Calu3 (cell line): ENCODE measurements around the gene BUB1B. TPM values are rescaled to one million over a fixed set of nuclear protein-coding genes. Genes with fewer than 3 reads are reported as not detected.
"Not testable (repeated sequence)": the region's sequence is repeated elsewhere in the genome, so short reads cannot be mapped to it uniquely, and the experiment has no call there.

Experiments used
- BruUV-seq: library from RNA; stranded (reverse); fragments of 400-500 nt; replicated peaks from 2 replicates; lab custom pipeline; 2021; lab: Mats Ljungman, UMichigan
- CTCF ChIA-PET: fragments of 300-600 bp; sonication (Branson Sonifier 250); formaldehyde crosslinking; loops from one replicate; lab custom pipeline; 2022; ENCODE audit warnings: antibody characterized with exemption; lab: Charles Lee
- DNase-seq: peaks from one replicate; pipeline ENCODE4 v3.0.0; 2022
- H3K27ac Mint-ChIP-seq: one replicate; pipeline ENCODE4 v1.8.0; 2022; ENCODE audit warnings: mixed read lengths; ENCODE audit not compliant: unreplicated experiment
- H3K27me3 Mint-ChIP-seq: one replicate; pipeline ENCODE4 v1.8.0; 2022; ENCODE audit warnings: mixed read lengths; ENCODE audit not compliant: unreplicated experiment
- H3K36me3 Mint-ChIP-seq: one replicate; pipeline ENCODE4 v1.8.0; 2022; ENCODE audit warnings: mild to moderate bottlenecking, moderate library complexity, mixed read lengths; ENCODE audit not compliant: insufficient read depth, unreplicated experiment
- H3K4me1 Mint-ChIP-seq: one replicate; pipeline ENCODE4 v1.8.0; 2022; ENCODE audit warnings: mild to moderate bottlenecking, low read depth, mixed read lengths; ENCODE audit not compliant: unreplicated experiment
- H3K4me3 Mint-ChIP-seq: one replicate; pipeline ENCODE4 v1.8.0; 2022; ENCODE audit warnings: mild to moderate bottlenecking, low read depth, moderate library complexity, mixed read lengths; ENCODE audit not compliant: unreplicated experiment
- H3K9me3 Mint-ChIP-seq: one replicate; pipeline ENCODE4 v1.8.0; 2022; ENCODE audit warnings: low read depth, mixed read lengths; ENCODE audit not compliant: unreplicated experiment
- intact Hi-C: fragments of 100-400 bp; cut with micrococcal nuclease; formaldehyde crosslinking; loops from one replicate; pipeline ENCODE4 v1.10.0; 2022; ENCODE audit not compliant: unreplicated experiment
- total RNA-seq: library from RNA; stranded (reverse); gene quantifications from 2 replicates; pipeline ENCODE4 v1.2.3, GENCODE V29; 2022
- TF ChIP-seq, protein P1 (sequence below): fragments of 200-600 bp; IDR thresholded peaks from one replicate; pipeline ENCODE4 v1.8.0; 2022; ENCODE audit warnings: antibody characterized with exemption; ENCODE audit not compliant: unreplicated experiment

BUB1B gene
- total RNA-seq, 1 experiment from 2014 or later, result 41.8 TPM

DNA sequence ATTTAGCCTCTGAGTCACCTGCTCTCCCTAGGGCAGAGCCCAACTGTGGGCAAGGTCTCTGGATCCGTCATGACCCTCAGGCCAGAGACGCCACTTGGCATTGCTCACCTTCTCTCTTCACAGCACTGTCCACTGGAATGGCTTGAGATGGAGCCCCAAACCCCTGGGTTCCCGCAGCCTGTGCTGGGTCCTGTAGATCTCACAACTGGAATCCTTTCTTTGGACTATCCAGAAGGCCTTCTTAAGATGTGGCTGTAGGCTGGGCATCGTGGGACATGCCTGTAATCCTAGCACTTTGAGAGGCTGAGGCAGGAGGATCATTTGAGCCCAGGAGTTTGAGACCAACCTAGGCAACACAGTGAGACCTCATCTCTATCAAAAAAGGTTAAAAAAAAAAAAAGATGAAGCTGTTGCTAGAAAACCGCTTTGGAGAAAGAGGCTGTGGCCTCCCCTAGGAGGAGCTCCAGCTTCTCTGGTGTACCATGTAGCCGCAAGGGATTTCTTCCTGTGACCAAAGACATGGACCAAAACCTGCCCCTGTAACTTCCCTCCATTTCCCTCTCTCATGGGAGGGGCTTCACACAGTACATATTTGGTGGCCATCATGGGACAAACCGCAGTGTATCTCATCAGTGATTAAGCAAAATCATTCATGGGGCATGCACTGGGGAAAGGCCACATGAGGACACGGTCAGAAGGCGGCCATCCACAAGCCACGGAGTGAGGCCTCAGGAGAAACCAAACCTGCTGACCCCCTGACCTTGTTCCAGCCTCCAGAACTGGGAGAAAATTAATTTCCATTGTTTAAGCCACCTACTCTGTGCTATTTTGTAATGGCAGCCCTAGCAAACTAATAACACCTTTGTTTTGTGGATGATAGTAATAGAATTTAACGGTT is 23.3 kb upstream of the BUB1B start:
- intact Hi-C loops, result no loop called here
- no peak for DNase-seq
- no peak overlapping the region for H3K4me3 Mint-ChIP-seq
- H3K9me3 Mint-ChIP-seq, result no peaks in the 10 kb centered on the region
- no peaks in the 10 kb centered on the region for H3K27me3 Mint-ChIP-seq
- CTCF ChIA-PET, result interaction anchor here (0.6 kb wide), 1 partner anchor 29 kb away, joined by 3 read pairs; no protein-coding TSS in a partner anchor
- no peaks in the 10 kb centered on the region for H3K4me1 Mint-ChIP-seq
- H3K27ac Mint-ChIP-seq, result no peak overlapping the region
- BruUV-seq, result no TSS peak
- TF ChIP-seq, protein P1, sequence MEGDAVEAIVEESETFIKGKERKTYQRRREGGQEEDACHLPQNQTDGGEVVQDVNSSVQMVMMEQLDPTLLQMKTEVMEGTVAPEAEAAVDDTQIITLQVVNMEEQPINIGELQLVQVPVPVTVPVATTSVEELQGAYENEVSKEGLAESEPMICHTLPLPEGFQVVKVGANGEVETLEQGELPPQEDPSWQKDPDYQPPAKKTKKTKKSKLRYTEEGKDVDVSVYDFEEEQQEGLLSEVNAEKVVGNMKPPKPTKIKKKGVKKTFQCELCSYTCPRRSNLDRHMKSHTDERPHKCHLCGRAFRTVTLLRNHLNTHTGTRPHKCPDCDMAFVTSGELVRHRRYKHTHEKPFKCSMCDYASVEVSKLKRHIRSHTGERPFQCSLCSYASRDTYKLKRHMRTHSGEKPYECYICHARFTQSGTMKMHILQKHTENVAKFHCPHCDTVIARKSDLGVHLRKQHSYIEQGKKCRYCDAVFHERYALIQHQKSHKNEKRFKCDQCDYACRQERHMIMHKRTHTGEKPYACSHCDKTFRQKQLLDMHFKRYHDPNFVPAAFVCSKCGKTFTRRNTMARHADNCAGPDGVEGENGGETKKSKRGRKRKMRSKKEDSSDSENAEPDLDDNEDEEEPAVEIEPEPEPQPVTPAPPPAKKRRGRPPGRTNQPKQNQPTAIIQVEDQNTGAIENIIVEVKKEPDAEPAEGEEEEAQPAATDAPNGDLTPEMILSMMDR, result no peak
- no peaks in the 10 kb centered on the region for H3K36me3 Mint-ChIP-seq

DNA sequence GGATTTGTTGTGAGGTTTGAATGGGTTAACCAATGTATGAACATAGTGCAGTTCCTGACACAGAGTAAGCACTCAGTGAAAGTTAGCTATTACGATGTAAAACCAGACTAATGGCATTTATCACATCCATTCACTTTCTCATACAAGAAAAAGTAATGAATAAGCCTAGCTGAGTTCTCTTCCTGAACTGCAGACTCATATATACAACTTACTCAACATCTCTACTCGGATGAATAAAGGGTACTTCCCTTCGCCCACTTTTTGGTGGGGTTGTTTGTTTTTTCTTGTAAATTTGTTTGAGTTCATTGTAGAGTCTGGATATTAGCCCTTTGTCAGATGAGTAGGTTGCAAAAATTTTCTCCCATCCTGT is 22.7 kb upstream of the BUB1B start:
- DNase-seq, H3K36me3 Mint-ChIP-seq: not testable (repeated sequence)

DNA sequence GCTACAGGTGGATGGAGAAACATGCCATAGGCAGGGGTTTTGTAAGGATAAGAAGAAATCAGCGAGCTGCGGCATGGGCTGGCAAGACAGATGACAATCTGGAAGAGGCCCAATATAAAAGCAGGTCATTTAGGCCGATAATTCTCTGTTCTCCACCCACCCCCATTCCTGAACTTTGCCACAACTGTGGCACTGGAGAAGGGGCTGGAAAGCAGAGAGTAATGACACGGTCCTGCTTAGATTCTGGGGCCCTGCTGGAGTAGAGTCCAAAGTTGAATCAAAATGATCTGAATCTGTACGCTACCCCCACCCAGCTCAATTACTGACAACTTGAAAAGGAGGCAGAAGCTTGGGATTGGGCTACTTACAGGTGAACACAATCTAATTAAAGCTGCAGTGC is 18.4 kb upstream of the BUB1B start:
- Mint-ChIP-seq H3K27me3 (no peaks in the 10 kb centered on the region), H3K4me3 (no peak overlapping the region), H3K27ac (no peak overlapping the region), H3K4me1 (peaks cover 16% of the 10 kb centered on the region), H3K36me3 (no peaks in the 10 kb centered on the region), H3K9me3 (no peaks in the 10 kb centered on the region)
- CTCF ChIA-PET, result no interaction called here
- no TSS peak for BruUV-seq
- intact Hi-C loops, result no loop called here
- TF ChIP-seq, protein P1, result no peak
- no peak for DNase-seq

More for the DNA sequence above, 22.7 kb upstream of the BUB1B start:
- H3K4me1 Mint-ChIP-seq, intact Hi-C loops, H3K27ac Mint-ChIP-seq, H3K4me3 Mint-ChIP-seq, H3K27me3 Mint-ChIP-seq, H3K9me3 Mint-ChIP-seq, BruUV-seq: not testable (repeated sequence)
- CTCF ChIA-PET, result interaction anchor here (0.6 kb wide), 1 partner anchor 29 kb away, joined by 3 read pairs; no protein-coding TSS in a partner anchor

DNA sequence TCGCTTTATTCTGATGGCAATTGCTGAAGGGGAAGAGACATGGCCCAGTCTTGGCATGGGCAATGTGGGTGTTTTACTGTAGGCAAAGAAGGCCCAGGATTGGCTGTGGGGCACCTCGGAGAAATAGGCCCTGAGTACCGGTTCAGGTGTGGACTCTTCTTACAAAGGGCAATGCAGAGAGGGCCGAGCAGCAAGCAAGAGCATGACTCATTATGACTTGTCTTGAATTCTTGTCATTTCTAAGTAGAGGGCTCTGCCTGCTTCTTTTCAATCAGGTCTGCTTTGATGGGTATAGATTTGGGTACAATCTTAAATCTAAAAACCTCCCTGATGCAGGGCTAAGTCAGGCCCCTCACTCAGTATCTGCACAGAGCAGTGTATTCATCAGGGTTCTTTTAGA is 14.8 kb upstream of the BUB1B start:
- TF ChIP-seq, protein P1, result no peak
- no peak for DNase-seq
- CTCF ChIA-PET, result no interaction called here
- no TSS peak for BruUV-seq
- Mint-ChIP-seq H3K9me3 (peaks cover 2% of the 10 kb centered on the region), H3K27ac (no peak overlapping the region), H3K4me1 (peaks cover 31% of the 10 kb centered on the region), H3K4me3 (no peak overlapping the region), H3K27me3 (no peaks in the 10 kb centered on the region), H3K36me3 (no peaks in the 10 kb centered on the region)
- intact Hi-C loops, result no loop called here

DNA sequence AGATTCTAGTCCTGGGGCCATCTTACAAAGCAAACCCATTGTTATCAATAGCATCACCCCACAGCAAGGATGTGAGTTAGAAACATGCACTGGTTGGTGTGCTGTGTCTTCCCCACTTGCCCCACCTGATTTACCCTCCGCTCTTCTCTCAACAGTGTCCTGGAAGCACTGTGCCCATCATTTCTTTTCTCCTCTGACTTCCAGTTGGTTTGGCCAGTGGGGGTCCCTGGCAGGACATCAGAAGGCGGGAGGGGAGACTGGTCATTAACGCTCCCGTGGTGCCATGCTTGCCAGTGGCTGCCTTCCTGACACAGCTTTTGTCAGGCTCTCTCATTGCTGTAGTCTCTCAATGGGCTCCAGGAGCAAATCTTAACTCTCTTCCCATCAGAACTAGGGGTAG is 11.5 kb upstream of the BUB1B start:
- Mint-ChIP-seq H3K4me1 (peaks cover 38% of the 10 kb centered on the region), H3K9me3 (peaks cover 2% of the 10 kb centered on the region), H3K27me3 (no peaks in the 10 kb centered on the region), H3K27ac (no peak overlapping the region), H3K4me3 (no peak overlapping the region), H3K36me3 (no peaks in the 10 kb centered on the region)
- CTCF ChIA-PET, result no interaction called here
- no TSS peak for BruUV-seq
- TF ChIP-seq, protein P1, result no peak
- intact Hi-C loops, result no loop called here
- DNase-seq, result no peak
